ENCODE results near the gene B4GALT2. TPM values are rescaled to one million over a fixed set of nuclear protein-coding genes. Genes with fewer than 3 reads are reported as not detected.

B4GALT2 gene
- total and polyA plus RNA-seq, 10 of the 15 experiments (the other 5 are each of a cell fraction or from before 2014, with no cell fraction given): 0.98 to 61.0 (median 23.4) TPM

GRCh38 chr1:43957407-43958040 is 21.5 kb upstream of the B4GALT2 start:
- WGBS (ENCODE audit: insufficient coverage, insufficient replicate concordance, low lambda C conversion rate, missing lambda C conversion rate): 80% methylated on average over 7 of the region's 7 CpGs

More at GRCh38 chr1:43957407-43958040, 21.5 kb upstream of the B4GALT2 start:
- DNase-seq (ENCODE audit: low read depth, low spot score) (no peak), FAIRE-seq (no peak), ATAC-seq (no peak)
- no peaks in the 10 kb centered on the region for H4K20me1 ChIP-seq (ENCODE audit: control insufficient read depth, insufficient read depth)
- no peaks in the 10 kb centered on the region for H3K9me3 ChIP-seq (replicated peaks; ENCODE audit: control insufficient read depth, insufficient read depth, low read length)
- no TSS peak for BruUV-seq (replicated peaks)
- ChIA-PET POLR2A (no interaction called here), SMC1A (ENCODE audit: uncharacterized antibody, unreplicated experiment) (no interaction called here), RAD21 (ENCODE audit: unreplicated experiment) (no interaction called here), CTCF (interaction anchor here (1.6 to 1.9 kb wide), 2 partner anchors 12 to 22 kb away, joined by 3 to 6 read pairs; no protein-coding TSS in a partner anchor)
- no peak overlapping the region for H3K4me3 ChIP-seq
- H3K4me1 ChIP-seq (ENCODE audit: control insufficient read depth, insufficient read depth, low read length): no peaks in the 10 kb centered on the region
- H3K9ac ChIP-seq (ENCODE audit: control insufficient read depth, insufficient read depth, low read length): no peak overlapping the region
- no peak overlapping the region for H3K27ac ChIP-seq (ENCODE audit: control insufficient read depth, insufficient read depth)
- peaks cover 0 to 12% of the 10 kb centered on the region in 2 experiments; a peak in 1 of 4 replicates for H3K36me3 ChIP-seq (ENCODE audit: control insufficient read depth in 2 of 2, insufficient read depth in 2 of 2, low read length in 1 of 2)
- in situ Hi-C loops (cut with MboI): no loop called here
- no peak overlapping the region for H2AFZ ChIP-seq (ENCODE audit: control insufficient read depth, low read depth, low read length)
- intact Hi-C loops (cut with micrococcal nuclease; ENCODE audit: unreplicated experiment): no loop called here
- no peaks in the 10 kb centered on the region for H3K79me2 ChIP-seq (ENCODE audit: control insufficient read depth, insufficient read depth, low read length)
- H3K4me2 ChIP-seq (ENCODE audit: control insufficient read depth, insufficient read depth): no peak overlapping the region
- TF ChIP-seq SIN3A (IDR thresholded peaks at IDR 0.05; ENCODE audit: low read depth, low read length): no peak
- TF ChIP-seq GABPA (IDR thresholded peaks at IDR 0.05; ENCODE audit: low read depth): no peak
- TF ChIP-seq RCOR1 (conservative IDR thresholded peaks at IDR 0.05; ENCODE audit: low read depth, low read length): no peak
- TF ChIP-seq EZH2 (IDR thresholded peaks at IDR 0.05; ENCODE audit: borderline replicate concordance, control insufficient read depth, low read depth, low read length): no peak
- no peak for TF ChIP-seq CHD2 (IDR thresholded peaks at IDR 0.05; ENCODE audit: borderline replicate concordance, low read depth, low read length)
- no peak for TF ChIP-seq NKRF (conservative IDR thresholded peaks at IDR 0.05)
- no peak for TF ChIP-seq PBX3 (IDR thresholded peaks at IDR 0.05; ENCODE audit: insufficient replicate concordance, low read depth, low read length)
- H3K27me3 ChIP-seq (replicated peaks in 1 of 2; ENCODE audit: control insufficient read depth in 2 of 2, insufficient read depth in 2 of 2, low read length in 1 of 2): no peaks in the 10 kb centered on the region

Data from GM12878 (cell line).